ENCODE results near the gene CDA. TPM values are rescaled to one million over a fixed set of nuclear protein-coding genes. Genes with fewer than 3 reads are reported as not detected.

CDA gene
- total RNA-seq, 1 experiment from 2014 or later: 1.5 TPM

- DNase-seq (ENCODE audit: low read depth): no peak
Observed at GRCh38 chr1:20648438-20648837, 59.5 kb downstream of the CDA start.

DNA sequence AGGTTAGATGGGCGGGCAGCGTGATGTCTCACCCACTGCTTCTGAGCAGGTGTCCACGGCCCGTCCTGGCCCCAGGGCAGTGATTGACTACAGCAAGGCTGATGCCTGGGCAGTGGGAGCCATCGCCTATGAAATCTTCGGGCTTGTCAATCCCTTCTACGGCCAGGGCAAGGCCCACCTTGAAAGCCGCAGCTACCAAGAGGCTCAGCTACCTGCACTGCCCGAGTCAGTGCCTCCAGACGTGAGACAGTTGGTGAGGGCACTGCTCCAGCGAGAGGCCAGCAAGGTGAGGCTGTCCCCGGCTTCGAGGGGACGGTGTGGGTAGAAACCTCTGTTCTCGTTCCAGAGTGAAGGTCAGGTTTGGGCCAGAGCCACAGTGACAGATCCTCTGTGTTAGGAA, 60.0 kb downstream of the CDA start:
- DNase-seq (ENCODE audit: low read depth): no peak

- DNase-seq (ENCODE audit: low read depth): no peak
Observed at GRCh38 chr1:20652300-20652699, 63.4 kb downstream of the CDA start.

DNA sequence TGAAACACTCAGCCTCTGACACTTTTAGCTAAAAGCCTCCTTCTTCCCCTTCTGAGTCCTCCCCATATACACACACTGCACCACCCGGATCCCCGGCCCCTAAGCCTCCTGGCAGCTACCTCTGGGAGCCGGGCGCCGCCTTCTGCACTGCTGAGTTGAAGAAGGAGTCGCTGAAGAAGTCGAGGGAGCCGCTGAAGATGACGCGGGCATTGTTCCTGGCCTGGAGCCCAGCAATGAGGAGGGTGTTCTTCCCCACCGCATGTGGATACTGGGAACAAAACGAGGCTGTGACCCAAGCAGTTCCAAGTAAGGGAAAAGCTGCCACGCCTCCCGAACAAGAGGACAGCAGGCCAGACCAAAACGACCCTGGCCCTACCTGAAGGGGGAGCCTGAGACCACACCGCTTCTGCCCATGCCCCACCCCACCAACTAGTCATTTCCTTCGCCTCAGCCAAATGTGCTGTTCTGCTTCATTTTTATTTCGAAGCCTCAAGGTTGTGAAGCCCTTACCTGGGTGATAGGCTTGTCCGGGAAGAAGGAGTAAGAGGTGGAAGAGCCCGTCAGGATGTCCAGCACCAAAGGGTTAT, 65.3 kb downstream of the CDA start:
- DNase-seq (ENCODE audit: low read depth): no peak

- DNase-seq (ENCODE audit: low read depth): no peak
Observed at GRCh38 chr1:20657024-20657423, 68.1 kb downstream of the CDA start.

DNA sequence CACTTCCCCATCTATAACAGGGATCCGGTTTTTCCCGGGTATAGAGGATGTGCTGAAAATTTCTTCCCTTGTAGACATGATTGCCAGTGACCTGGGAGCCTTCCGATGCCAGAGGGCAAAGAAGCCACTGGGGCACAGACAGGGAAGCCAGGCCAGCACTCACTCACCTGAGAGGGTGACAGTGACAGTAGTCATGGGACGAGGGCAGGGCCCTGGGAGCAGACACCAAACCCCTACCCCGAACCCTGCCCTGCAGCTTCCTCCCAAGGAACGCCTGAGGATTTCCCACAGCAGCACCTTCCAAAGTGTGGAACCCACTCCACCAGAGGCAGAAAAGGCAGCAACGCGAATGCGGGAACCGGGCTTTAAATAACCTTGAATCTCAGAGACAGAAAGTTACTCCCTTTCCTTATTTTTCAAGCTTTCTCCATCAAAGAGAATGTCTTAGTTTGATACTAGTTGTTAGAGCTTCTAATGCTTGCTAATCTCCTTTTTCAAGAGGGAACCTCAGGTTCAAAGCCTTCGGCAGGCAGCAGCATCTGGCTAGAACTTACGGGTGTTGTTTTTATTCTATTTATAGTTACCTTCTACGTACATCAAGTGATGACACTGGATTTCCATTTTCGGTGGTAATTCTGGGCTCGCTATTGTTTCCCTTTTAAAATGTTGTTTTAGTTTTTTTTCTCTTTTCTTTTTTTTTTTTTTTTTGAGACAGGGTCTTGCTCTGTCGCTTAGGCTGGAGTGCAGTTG, 69.4 kb downstream of the CDA start:
- no peak for DNase-seq (ENCODE audit: low read depth)

- DNase-seq (ENCODE audit: low read depth): no peak
Observed at GRCh38 chr1:20660363-20660762, 71.5 kb downstream of the CDA start.

- DNase-seq (ENCODE audit: low read depth): no peak
Observed at GRCh38 chr1:20660847-20661206, 71.9 kb downstream of the CDA start.

- DNase-seq (ENCODE audit: low read depth): peak; percentile 99
Observed at GRCh38 chr1:20661207-20662109, 72.6 kb downstream of the CDA start, which contains the start of gene DDOST. TSS of gene DDOST (minus strand) at chr1:20661369. CDS start at chr1:20661350, 19 bp downstream.

DNA sequence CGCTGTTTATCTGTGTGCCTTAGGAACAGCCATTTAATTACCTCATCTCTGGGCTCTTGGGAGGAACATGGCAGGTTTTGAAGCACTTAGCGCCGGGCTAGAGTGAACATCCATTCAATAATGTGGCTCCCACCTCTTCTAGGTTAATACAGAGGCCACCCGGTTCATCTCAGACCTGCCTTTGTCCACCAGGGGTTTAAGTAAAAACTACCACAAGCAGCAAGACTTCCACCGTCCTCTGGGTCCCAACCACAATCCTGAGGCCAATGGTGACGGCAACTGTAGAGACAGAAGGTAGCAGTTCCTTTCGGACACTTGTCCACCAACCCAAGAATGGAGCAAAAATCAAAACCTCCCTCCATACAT, 73.2 kb downstream of the CDA start:
- no peak for DNase-seq (ENCODE audit: low read depth)

DNA sequence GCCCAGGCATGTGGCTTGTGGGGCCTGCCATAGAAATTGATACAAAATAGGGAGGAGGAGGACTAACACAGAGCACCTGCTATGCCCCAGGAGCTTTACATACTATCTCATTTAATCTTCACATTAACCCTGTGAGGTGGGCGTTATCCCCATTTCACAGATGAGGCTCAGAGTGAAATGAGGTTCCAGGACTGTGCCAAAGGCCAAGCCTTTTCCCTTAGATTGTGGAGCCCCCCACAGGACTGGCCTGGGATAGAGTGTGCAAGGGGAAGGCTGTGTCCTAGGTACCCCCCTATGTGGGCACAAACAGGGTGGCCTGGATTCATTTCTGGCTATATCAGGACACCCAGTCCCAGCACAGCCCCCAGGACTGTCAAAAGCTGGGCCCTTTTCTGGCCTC, 74.5 kb downstream of the CDA start:
- DNase-seq (ENCODE audit: low read depth): no peak

- no peak for DNase-seq (ENCODE audit: low read depth)
Observed at GRCh38 chr1:20663969-20664715, 75.2 kb downstream of the CDA start.

DNA sequence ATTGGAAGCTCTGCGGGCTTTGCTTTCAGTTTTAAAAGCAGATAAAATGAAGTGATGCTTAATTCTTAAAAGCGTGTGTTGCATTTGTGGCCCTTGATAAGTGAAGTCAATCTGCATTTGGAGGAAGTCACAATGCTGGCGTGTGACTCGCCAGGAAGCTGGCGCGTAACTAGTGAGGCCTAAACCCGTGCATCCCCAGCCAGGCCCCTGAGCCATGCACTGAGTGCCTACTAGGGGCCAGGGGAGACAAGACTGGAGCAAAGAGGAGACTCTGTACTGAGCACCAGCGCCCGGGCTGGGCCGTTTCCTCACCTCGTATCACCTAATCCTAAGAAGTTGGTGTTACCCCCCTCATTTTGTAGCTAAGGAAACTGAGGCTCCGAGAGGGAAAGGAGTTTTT, 76.8 kb downstream of the CDA start:
- DNase-seq (ENCODE audit: low read depth): no peak

- no peak for DNase-seq (ENCODE audit: low read depth)
Observed at GRCh38 chr1:20666146-20666545, 77.2 kb downstream of the CDA start.

DNA sequence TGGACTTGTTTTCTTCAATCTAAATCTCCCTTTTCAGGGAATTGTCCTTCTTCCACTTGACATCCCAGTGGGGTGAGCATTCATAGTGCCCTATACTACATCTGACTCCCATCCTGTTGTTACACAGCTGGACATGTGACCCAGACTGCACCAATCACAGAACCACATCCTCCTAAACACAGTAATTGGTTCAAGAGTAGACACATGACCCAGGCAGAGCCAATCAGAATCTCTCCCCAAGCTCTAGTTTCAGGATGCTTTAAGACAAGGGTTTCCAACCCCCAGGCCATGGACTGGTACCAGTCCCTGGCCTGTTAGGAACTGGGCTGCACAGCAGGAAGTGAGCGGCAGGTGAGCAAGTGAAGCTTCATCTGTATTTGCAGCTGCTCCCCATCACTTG, 77.9 kb downstream of the CDA start:
- DNase-seq (ENCODE audit: low read depth): peak; percentile 35

Other genes with a start within 250 kb of the CDA start
- 2.2 and 5.4 TPM in 2 replicates for gene CAMK2N1, start 102.9 kb upstream of the CDA start, total RNA-seq (2014; rRNA removed; shearing (Covaris generic))
- 44.8 and 52.6 TPM in 2 replicates for gene MUL1, start 80.9 kb upstream of the CDA start, total RNA-seq (2014; rRNA removed; shearing (Covaris generic))
- gene FAM43B, start 36.5 kb upstream of the CDA start, total RNA-seq (2014; rRNA removed; shearing (Covaris generic)): 0.29 TPM in 1 of 2 replicates, not detected in the other
- 76.0 and 78.5 TPM in 2 replicates for gene PINK1, start 44.4 kb downstream of the CDA start, total RNA-seq (2014; rRNA removed; shearing (Covaris generic))
- 239 and 311 TPM in 2 replicates for gene DDOST, start 72.3 kb downstream of the CDA start, total RNA-seq (2014; rRNA removed; shearing (Covaris generic))
- gene KIF17, start 128.9 kb downstream of the CDA start, total RNA-seq (2014; rRNA removed; shearing (Covaris generic)): 0.06 TPM in 1 of 2 replicates, not detected in the other
- gene SH2D5, start 143.6 kb downstream of the CDA start, total RNA-seq (2014; rRNA removed; shearing (Covaris generic)): 1.3 and 2.2 TPM in 2 replicates
- 143 and 153 TPM in 2 replicates for gene HP1BP3, start 198.2 kb downstream of the CDA start, total RNA-seq (2014; rRNA removed; shearing (Covaris generic))

Data from Daoy (cell line).